A549 (cell line): Measurements from ENCODE around the gene AK8. TPM values are rescaled to one million over a fixed set of nuclear protein-coding genes. Genes with fewer than 3 reads are reported as not detected.

Experiments
- ATAC-seq, 2 experiments: fragments of 200-7000 bp in 1 of 2; fragments of >200 bp in 1 of 2; cut with Nextera tagmentation in 1 of 2; cut with Tn5 transposase in 1 of 2; 3 replicates each; pipeline versions ENCODE4 v1.8.0 to v1.9.1; 2018 to 2020; ENCODE audit warnings: mild to moderate bottlenecking in 1 of 2, moderate library complexity in 1 of 2
- CTCF ChIA-PET: fragments of 300-600 bp; sonication (Branson Sonifier 250); formaldehyde crosslinking; extraction: SDS; loops from one replicate; lab custom pipeline; 2021; ENCODE audit warnings: antibody characterized with exemption, inconsistent platforms; lab: Yijun Ruan, JAX
- POLR2A ChIA-PET: fragments of 350-600 bp; formaldehyde crosslinking; extraction: SDS; loops from one replicate; lab custom pipeline; 2021; ENCODE audit warnings: antibody characterized with exemption, inconsistent platforms; lab: Yijun Ruan, JAX
- DNase-seq, 2 experiments: peaks; one replicate each; pipeline versions ENCODE4 v3.0.0 to v3.0.0-alpha.2; 2011 to 2016; ENCODE audit warnings: low read depth in 1 of 2, low spot score in 1 of 2
- FAIRE-seq: peaks from 2 replicates; lab custom pipeline; 2011; peaks lifted over from hg19 to GRCh38; lab: Jason Lieb, UNC
- H3K27ac ChIP-seq, 2 experiments: fragments of >200 bp; sonication (Bioruptor Twin); formaldehyde crosslinking; 3 replicates each; pipeline ENCODE4 v1.5.1; 2016 to 2017
- H3K4me1 ChIP-seq: fragments of >200 bp; sonication (Bioruptor Twin); formaldehyde crosslinking; 3 replicates; pipeline ENCODE4 v1.6.1; 2016
- H3K4me2 ChIP-seq: fragments of >200 bp; sonication (Bioruptor Twin); formaldehyde crosslinking; 3 replicates; pipeline ENCODE4 v1.6.1; 2016
- H3K4me3 ChIP-seq: fragments of >200 bp; sonication (Bioruptor Twin); formaldehyde crosslinking; 3 replicates; pipeline ENCODE4 v1.5.1; 2016
- H3K9me3 ChIP-seq: fragments of >200 bp; sonication (Bioruptor Twin); formaldehyde crosslinking; 3 replicates; pipeline ENCODE4 v1.6.1; 2016
- CBX2 ChIP-seq: fragments of 200-600 bp; sonication (generic); IDR thresholded peaks from 2 replicates; pipeline ENCODE4 v1.6.1; 2016; ENCODE audit warnings: low read depth, mild to moderate bottlenecking, borderline replicate concordance
- CBX8 ChIP-seq: fragments of 200-600 bp; sonication (generic); IDR thresholded peaks from 2 replicates; pipeline ENCODE4 v1.6.1; 2016
- CEBPB ChIP-seq, 2 experiments: fragments of >200 bp in 1 of 2; sonication (Bioruptor Twin) in 1 of 2; formaldehyde crosslinking in 1 of 2; IDR thresholded peaks; 2 replicates each; pipeline ENCODE4 v1.6.1; 2012 to 2016
- CHD2 ChIP-seq: fragments of 150-350 bp; IDR thresholded peaks from 2 replicates; pipeline ENCODE4 v1.6.1; 2014; ENCODE audit warnings: low read length; ENCODE audit not compliant: partially characterized antibody
- EHF ChIP-seq: fragments of 250-450 bp; sonication (Bioruptor Pico); IDR thresholded peaks from 2 replicates; pipeline ENCODE4 v1.5.0; 2020; ENCODE audit warnings: mild to moderate bottlenecking
- EP300 ChIP-seq, 2 experiments: fragments of >200 bp; sonication (Bioruptor Twin); formaldehyde crosslinking; IDR thresholded peaks; 2 replicates in 1 of 2; 3 replicates in 1 of 2; pipeline ENCODE4 v1.6.1; 2016 to 2017
- FOSB ChIP-seq: fragments of 250-450 bp; sonication (Bioruptor Pico); IDR thresholded peaks from 2 replicates; pipeline ENCODE4 v1.5.0; 2020; ENCODE audit warnings: mild to moderate bottlenecking, moderate library complexity
- FOXS1 ChIP-seq: fragments of 250-450 bp; sonication (Bioruptor Pico); IDR thresholded peaks from 2 replicates; pipeline ENCODE4 v1.5.0; 2020; ENCODE audit warnings: mild to moderate bottlenecking, moderate library complexity
- GATA3 ChIP-seq: IDR thresholded peaks from 2 replicates; pipeline ENCODE4 v1.6.1; 2012; ENCODE audit warnings: borderline replicate concordance
- HEYL ChIP-seq: fragments of 250-450 bp; sonication (Bioruptor Pico); IDR thresholded peaks from 2 replicates; pipeline ENCODE4 v1.8.0; 2021; ENCODE audit warnings: mild to moderate bottlenecking, moderate library complexity
- HOXA7 ChIP-seq: fragments of 250-450 bp; sonication (Bioruptor Pico); IDR thresholded peaks from 2 replicates; pipeline ENCODE4 v1.5.0; 2020; ENCODE audit warnings: mild to moderate bottlenecking, moderate library complexity
- HOXB13 ChIP-seq: fragments of 250-450 bp; sonication (Bioruptor Pico); IDR thresholded peaks from 2 replicates; pipeline ENCODE4 v1.5.0; 2020; ENCODE audit warnings: low read depth, mild to moderate bottlenecking, moderate library complexity
- HOXB5 ChIP-seq: fragments of 250-450 bp; sonication (Bioruptor Pico); IDR thresholded peaks from 2 replicates; pipeline ENCODE4 v1.5.0; 2020; ENCODE audit warnings: mild to moderate bottlenecking, moderate library complexity
- JUN ChIP-seq, 2 experiments: fragments of >200 bp; sonication (Bioruptor Twin); formaldehyde crosslinking; IDR thresholded peaks; 2 replicates in 1 of 2; 3 replicates in 1 of 2; pipeline ENCODE4 v1.6.1; 2016 to 2017
- JUNB ChIP-seq: fragments of >200 bp; sonication (Bioruptor Twin); formaldehyde crosslinking; IDR thresholded peaks from 2 replicates; pipeline ENCODE4 v1.6.1; 2016
- KDM5A ChIP-seq: fragments of 200-600 bp; sonication (generic); IDR thresholded peaks from 2 replicates; pipeline ENCODE4 v1.6.1; 2016; ENCODE audit warnings: antibody characterized with exemption, mild to moderate bottlenecking
- MAFK ChIP-seq: fragments of 450-650 bp; IDR thresholded peaks from 2 replicates; pipeline ENCODE4 v1.6.1; 2014; ENCODE audit not compliant: partially characterized antibody
- NFE2L2 ChIP-seq: fragments of 150-350 bp; conservative IDR thresholded peaks from 2 replicates; pipeline ENCODE4 v1.6.1; 2014; ENCODE audit warnings: low read length
- NPAS2 ChIP-seq: fragments of 250-450 bp; sonication (Bioruptor Pico); IDR thresholded peaks from 2 replicates; pipeline ENCODE4 v1.8.0; 2022; ENCODE audit warnings: mild to moderate bottlenecking, moderate library complexity, borderline replicate concordance
- PHF8 ChIP-seq: fragments of 200-600 bp; sonication (generic); IDR thresholded peaks from 2 replicates; pipeline ENCODE4 v1.6.1; 2016; ENCODE audit warnings: low read depth, mild to moderate bottlenecking, antibody characterized with exemption, moderate library complexity, borderline replicate concordance
- POLR2A ChIP-seq: IDR thresholded peaks from 2 replicates; pipeline ENCODE4 v1.6.1; 2012; ENCODE audit warnings: mild to moderate bottlenecking, low read length
- RAD21 ChIP-seq, 2 experiments: fragments of >200 bp in 1 of 2; sonication (Bioruptor Twin) in 1 of 2; formaldehyde crosslinking in 1 of 2; IDR thresholded peaks in 1 of 2; conservative IDR thresholded peaks in 1 of 2; 2 replicates in 1 of 2; 3 replicates in 1 of 2; pipeline ENCODE4 v1.6.1; 2012 to 2018; ENCODE audit warnings: inconsistent platforms in 1 of 2
- RARB ChIP-seq: fragments of 250-450 bp; sonication (Bioruptor Pico); IDR thresholded peaks from 2 replicates; pipeline ENCODE4 v1.8.0; 2021; ENCODE audit warnings: mild to moderate bottlenecking, moderate library complexity
- RCOR1 ChIP-seq: fragments of 150-350 bp; IDR thresholded peaks from 2 replicates; pipeline ENCODE4 v1.6.1; 2014; ENCODE audit warnings: antibody characterized with exemption, low read length, low read depth
- TFCP2L1 ChIP-seq: fragments of 250-450 bp; sonication (Bioruptor Pico); IDR thresholded peaks from 2 replicates; pipeline ENCODE4 v1.5.0; 2021; ENCODE audit warnings: mild to moderate bottlenecking
- ZC3H11A ChIP-seq: fragments of 450-650 bp; IDR thresholded peaks from 2 replicates; pipeline ENCODE4 v1.6.1; 2014; ENCODE audit warnings: antibody characterized with exemption, mild to moderate bottlenecking
- ZFP36 ChIP-seq: fragments of 450-650 bp; IDR thresholded peaks from 2 replicates; pipeline ENCODE4 v1.6.1; 2014; ENCODE audit warnings: borderline replicate concordance; ENCODE audit not compliant: partially characterized antibody
- WGBS: methylation state at CpG from one replicate; pipeline ENCODE4 v1.1.6; 2017; ENCODE audit errors: missing lambda C conversion rate; 5-methylcytosine and 5-hydroxymethylcytosine counted together
- polyA plus RNA-seq, 4 experiments: library from polyadenylated mRNA; depleted of rRNA in 3 of 4; stranded (reverse); fragments of >200 nt; fragmentation: RNase III in 1 of 4; extraction: RNeasy Plus Mini Kit Qiagen cat#74134 plus additional on column Dnase treatment in 1 of 4; gene quantifications; 2 replicates in 3 of 4; 3 replicates in 1 of 4; pipeline ENCODE4 v1.2.3, GENCODE V29; 2011 to 2017
- TF ChIP-seq, protein P1 (sequence below): fragments of >200 bp; sonication (Bioruptor Twin); formaldehyde crosslinking; IDR thresholded peaks from 3 replicates; pipeline ENCODE4 v1.6.1; 2016
- TF ChIP-seq, protein P2 (sequence below): fragments of >200 bp; sonication (Bioruptor Twin); formaldehyde crosslinking; IDR thresholded peaks from 3 replicates; pipeline ENCODE4 v1.5.1; 2016
- TF ChIP-seq, protein P3 (sequence below): fragments of 250-450 bp; sonication (Bioruptor Pico); IDR thresholded peaks from 2 replicates; pipeline ENCODE4 v1.5.0; 2020; ENCODE audit warnings: low read depth, mild to moderate bottlenecking, moderate library complexity
- TF ChIP-seq, protein P4 (sequence below): IDR thresholded peaks from 2 replicates; pipeline ENCODE4 v1.6.1; 2012
- TF ChIP-seq, protein P5 (sequence below): fragments of 150-350 bp; IDR thresholded peaks from 2 replicates; pipeline ENCODE4 v1.6.1; 2014; ENCODE audit warnings: low read depth, mild to moderate bottlenecking, low read length

Gene AK8
- polyA plus RNA-seq, 2 of the 4 experiments (the other 2 are of a cell fraction): 0.61 to 0.63 TPM

DNA sequence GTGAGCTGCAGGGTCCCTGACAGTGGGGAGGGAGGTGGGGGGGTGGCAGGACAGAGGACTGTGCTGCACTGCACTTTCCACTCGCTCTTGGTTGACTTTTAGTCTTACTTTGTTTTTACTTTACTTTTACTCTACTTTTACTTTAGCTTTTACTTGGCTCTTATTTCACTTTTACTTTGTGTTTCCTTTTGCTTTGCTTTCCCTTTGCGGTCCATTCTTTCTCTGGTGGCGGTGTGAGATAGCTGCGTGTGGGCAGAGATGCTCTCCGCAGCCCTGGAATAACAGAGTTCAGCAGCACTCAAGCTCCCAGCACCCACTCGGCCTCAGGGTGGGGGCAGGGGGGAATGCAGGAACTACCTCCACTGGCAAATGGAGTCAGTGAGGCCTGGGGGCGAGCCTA, 4.7 kb downstream of the AK8 start:
- no peak for ATAC-seq
- CTCF ChIA-PET: interaction anchor here (1.9 kb wide), 1 partner anchor 29 kb away, joined by 7 read pairs; no protein-coding TSS in a partner anchor
- 64% methylated on average over 7 of the region's 7 CpGs for WGBS
- Histone ChIP-seq H3K4me2 (no peak overlapping the region), H3K4me3 (no peak overlapping the region), H3K27ac (no peak overlapping the region), H3K9me3 (no peaks in the 10 kb centered on the region), H3K4me1 (peaks cover 5% of the 10 kb centered on the region; the same call in 1 of the 3 replicates)
- POLR2A ChIA-PET: no interaction called here
- TF ChIP-seq TFCP2L1 (CRISPR knock-in tag) (no peak), CBX2 (no peak), HOXB13 (CRISPR knock-in tag) (no peak), FOSB (CRISPR knock-in tag) (no peak), MAFK (no peak), RARB (CRISPR knock-in tag) (no peak), EP300 (IDR thresholded peaks at IDR 0.05) (no peak), CEBPB (IDR thresholded peaks at IDR 0.05) (no peak), GATA3 (no peak), JUN (IDR thresholded peaks at IDR 0.05) (no peak), FOXS1 (no peak), HOXA7 (CRISPR knock-in tag) (no peak), POLR2A (no peak)
- TF ChIP-seq, protein P1, sequence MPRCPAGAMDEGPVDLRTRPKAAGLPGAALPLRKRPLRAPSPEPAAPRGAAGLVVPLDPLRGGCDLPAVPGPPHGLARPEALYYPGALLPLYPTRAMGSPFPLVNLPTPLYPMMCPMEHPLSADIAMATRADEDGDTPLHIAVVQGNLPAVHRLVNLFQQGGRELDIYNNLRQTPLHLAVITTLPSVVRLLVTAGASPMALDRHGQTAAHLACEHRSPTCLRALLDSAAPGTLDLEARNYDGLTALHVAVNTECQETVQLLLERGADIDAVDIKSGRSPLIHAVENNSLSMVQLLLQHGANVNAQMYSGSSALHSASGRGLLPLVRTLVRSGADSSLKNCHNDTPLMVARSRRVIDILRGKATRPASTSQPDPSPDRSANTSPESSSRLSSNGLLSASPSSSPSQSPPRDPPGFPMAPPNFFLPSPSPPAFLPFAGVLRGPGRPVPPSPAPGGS: no peak
- TF ChIP-seq, protein P2, sequence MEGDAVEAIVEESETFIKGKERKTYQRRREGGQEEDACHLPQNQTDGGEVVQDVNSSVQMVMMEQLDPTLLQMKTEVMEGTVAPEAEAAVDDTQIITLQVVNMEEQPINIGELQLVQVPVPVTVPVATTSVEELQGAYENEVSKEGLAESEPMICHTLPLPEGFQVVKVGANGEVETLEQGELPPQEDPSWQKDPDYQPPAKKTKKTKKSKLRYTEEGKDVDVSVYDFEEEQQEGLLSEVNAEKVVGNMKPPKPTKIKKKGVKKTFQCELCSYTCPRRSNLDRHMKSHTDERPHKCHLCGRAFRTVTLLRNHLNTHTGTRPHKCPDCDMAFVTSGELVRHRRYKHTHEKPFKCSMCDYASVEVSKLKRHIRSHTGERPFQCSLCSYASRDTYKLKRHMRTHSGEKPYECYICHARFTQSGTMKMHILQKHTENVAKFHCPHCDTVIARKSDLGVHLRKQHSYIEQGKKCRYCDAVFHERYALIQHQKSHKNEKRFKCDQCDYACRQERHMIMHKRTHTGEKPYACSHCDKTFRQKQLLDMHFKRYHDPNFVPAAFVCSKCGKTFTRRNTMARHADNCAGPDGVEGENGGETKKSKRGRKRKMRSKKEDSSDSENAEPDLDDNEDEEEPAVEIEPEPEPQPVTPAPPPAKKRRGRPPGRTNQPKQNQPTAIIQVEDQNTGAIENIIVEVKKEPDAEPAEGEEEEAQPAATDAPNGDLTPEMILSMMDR: no peak
- FAIRE-seq: no peak
- no peak for DNase-seq

DNA sequence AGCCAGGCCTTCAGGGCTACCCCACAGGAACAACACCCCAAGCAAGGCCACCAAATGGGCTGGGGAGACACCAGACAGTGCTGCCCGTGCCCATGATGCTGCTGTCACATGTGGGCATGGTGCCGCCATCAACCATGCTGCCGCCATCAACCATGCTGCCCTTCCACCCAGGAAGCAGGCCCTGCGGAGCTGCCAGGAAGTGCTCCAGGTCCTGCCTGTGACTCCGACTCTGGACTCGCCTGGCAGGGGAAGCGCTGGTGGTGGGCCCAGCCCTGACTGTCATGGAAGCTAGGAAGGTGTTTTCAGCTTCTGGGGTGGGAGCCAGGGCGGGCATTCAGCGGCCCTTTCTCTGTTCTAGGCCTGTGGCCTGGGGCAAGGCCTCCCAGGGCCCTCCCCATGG, 8.8 kb downstream of the AK8 start:
- CTCF ChIA-PET: interaction anchor here (0.5 kb wide), 1 partner anchor 174 kb away, joined by 3 read pairs; no protein-coding TSS in a partner anchor

DNA sequence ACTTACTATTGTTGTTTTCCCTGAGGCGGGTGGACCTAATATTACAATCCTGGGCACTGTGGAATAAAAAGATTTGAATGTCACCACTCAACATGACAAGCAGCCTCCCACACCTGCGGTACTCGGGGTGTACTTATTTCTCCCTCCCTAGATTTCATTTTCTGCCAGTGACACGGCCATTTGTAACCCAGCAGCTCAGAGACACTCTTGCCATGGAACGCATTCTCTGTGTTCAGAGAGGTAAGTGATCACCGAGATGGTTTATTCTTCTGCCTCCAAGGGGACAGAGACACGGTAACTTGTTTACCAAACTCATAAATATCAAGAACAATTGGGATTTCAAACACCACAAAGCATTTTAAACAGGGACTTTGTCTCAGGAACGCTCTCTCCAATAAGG, 11.2 kb downstream of the AK8 start:
- Histone ChIP-seq H3K4me1 (no peaks in the 10 kb centered on the region), H3K9me3 (no peaks in the 10 kb centered on the region), H3K4me3 (no peak overlapping the region), H3K27ac (no peak overlapping the region), H3K4me2 (no peak overlapping the region)
- ATAC-seq (no peak), DNase-seq (no peak), FAIRE-seq (no peak)
- ChIA-PET CTCF (interaction anchor here (1.3 to 1.5 kb wide), 3 partner anchors 27 to 35 kb away, joined by 3 to 5 read pairs (median 3); no protein-coding TSS in a partner anchor), POLR2A (no interaction called here)
- 76% methylated on average over 8 of the region's 8 CpGs for WGBS
- TF ChIP-seq ZC3H11A (no peak), GATA3 (no peak), HEYL (CRISPR knock-in tag) (no peak), NPAS2 (CRISPR knock-in tag) (no peak), CHD2 (no peak), JUNB (no peak), JUN (IDR thresholded peaks at IDR 0.05) (no peak), MAFK (no peak), ZFP36 (no peak)
- TF ChIP-seq, protein P3, sequence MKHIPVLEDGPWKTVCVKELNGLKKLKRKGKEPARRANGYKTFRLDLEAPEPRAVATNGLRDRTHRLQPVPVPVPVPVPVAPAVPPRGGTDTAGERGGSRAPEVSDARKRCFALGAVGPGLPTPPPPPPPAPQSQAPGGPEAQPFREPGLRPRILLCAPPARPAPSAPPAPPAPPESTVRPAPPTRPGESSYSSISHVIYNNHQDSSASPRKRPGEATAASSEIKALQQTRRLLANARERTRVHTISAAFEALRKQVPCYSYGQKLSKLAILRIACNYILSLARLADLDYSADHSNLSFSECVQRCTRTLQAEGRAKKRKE: no peak
- TF ChIP-seq, protein P4, sequence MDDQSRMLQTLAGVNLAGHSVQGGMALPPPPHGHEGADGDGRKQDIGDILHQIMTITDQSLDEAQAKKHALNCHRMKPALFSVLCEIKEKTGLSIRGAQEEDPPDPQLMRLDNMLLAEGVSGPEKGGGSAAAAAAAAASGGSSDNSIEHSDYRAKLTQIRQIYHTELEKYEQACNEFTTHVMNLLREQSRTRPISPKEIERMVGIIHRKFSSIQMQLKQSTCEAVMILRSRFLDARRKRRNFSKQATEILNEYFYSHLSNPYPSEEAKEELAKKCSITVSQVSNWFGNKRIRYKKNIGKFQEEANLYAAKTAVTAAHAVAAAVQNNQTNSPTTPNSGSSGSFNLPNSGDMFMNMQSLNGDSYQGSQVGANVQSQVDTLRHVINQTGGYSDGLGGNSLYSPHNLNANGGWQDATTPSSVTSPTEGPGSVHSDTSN: no peak
- TF ChIP-seq, protein P5, sequence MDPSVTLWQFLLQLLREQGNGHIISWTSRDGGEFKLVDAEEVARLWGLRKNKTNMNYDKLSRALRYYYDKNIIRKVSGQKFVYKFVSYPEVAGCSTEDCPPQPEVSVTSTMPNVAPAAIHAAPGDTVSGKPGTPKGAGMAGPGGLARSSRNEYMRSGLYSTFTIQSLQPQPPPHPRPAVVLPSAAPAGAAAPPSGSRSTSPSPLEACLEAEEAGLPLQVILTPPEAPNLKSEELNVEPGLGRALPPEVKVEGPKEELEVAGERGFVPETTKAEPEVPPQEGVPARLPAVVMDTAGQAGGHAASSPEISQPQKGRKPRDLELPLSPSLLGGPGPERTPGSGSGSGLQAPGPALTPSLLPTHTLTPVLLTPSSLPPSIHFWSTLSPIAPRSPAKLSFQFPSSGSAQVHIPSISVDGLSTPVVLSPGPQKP: no peak

More for the DNA sequence above, 8.8 kb downstream of the AK8 start:
- FAIRE-seq: no peak
- 50% methylated on average over 1 of the region's 9 CpGs for WGBS
- POLR2A ChIA-PET: no interaction called here
- Histone ChIP-seq H3K4me2 (no peak overlapping the region), H3K4me1 (no peaks in the 10 kb centered on the region), H3K4me3 (no peak overlapping the region), H3K27ac (no peak overlapping the region)
- no peak for ATAC-seq
- no peak for DNase-seq
- TF ChIP-seq KDM5A (no peak), PHF8 (no peak), TFCP2L1 (CRISPR knock-in tag) (no peak), RAD21 (conservative IDR thresholded peaks at IDR 0.05 in 1 of 2, IDR thresholded peaks at IDR 0.05 in 1 of 2) (no peak), RCOR1 (no peak), NPAS2 (CRISPR knock-in tag) (no peak), HOXB5 (CRISPR knock-in tag) (no peak), CBX8 (no peak), EP300 (IDR thresholded peaks at IDR 0.05) (no peak), NFE2L2 (no peak), EHF (no peak), ZC3H11A (no peak), FOXS1 (no peak)
- TF ChIP-seq, protein P1: no peak
- TF ChIP-seq, all 56 proteins: peak for 0
- H3K9me3 ChIP-seq: no peaks in the 10 kb centered on the region
